Chondrocyte (in vitro differentiated cells): ENCODE results near the gene PIK3R2. TPM values are rescaled to one million over a fixed set of nuclear protein-coding genes. Genes with fewer than 3 reads are reported as not detected.

ENCODE experiments used
- DNase-seq: peaks from one replicate; pipeline ENCODE4 v3.0.0; 2021; ENCODE audit warnings: mixed read lengths, low spot score
- H3K27ac Mint-ChIP-seq: one replicate; pipeline ENCODE4 v1.8.0; 2021; ENCODE audit warnings: mild to moderate bottlenecking, moderate library complexity, mixed read lengths; ENCODE audit not compliant: unreplicated experiment
- H3K27me3 Mint-ChIP-seq: 2 replicates; pipeline ENCODE4 v1.8.0; 2021; ENCODE audit warnings: low read depth, mixed read lengths
- H3K36me3 Mint-ChIP-seq: 2 replicates; pipeline ENCODE4 v1.8.0; 2021; ENCODE audit warnings: low read depth, mixed read lengths
- H3K4me1 Mint-ChIP-seq: 2 replicates; pipeline ENCODE4 v1.8.0; 2021; ENCODE audit warnings: low read depth, mild to moderate bottlenecking, mixed read lengths
- H3K4me3 Mint-ChIP-seq: one replicate; pipeline ENCODE4 v1.8.0; 2021; ENCODE audit warnings: mild to moderate bottlenecking, moderate library complexity, mixed read lengths; ENCODE audit not compliant: unreplicated experiment
- H3K9me3 Mint-ChIP-seq: 2 replicates; pipeline ENCODE4 v1.8.0; 2021; ENCODE audit warnings: low read depth, mixed read lengths
- CTCF ChIP-seq: fragments of 200-600 bp; sonication (generic); IDR thresholded peaks from 2 replicates; pipeline ENCODE4 v1.5.0; 2021; ENCODE audit warnings: antibody characterized with exemption, mild to moderate bottlenecking, moderate library complexity
- total RNA-seq: library from RNA; stranded (reverse); gene quantifications from 3 replicates; pipeline ENCODE4 v1.2.1, GENCODE V29; 2021

The PIK3R2 gene
- total RNA-seq, 1 donor from 2014 or later = 73.1 TPM

GRCh38 chr19:18171605-18172327 lies 18.8 kb downstream of the PIK3R2 start:
- H3K4me3 Mint-ChIP-seq = no peak overlapping the region
- no peaks in the 10 kb centered on the region for H3K9me3 Mint-ChIP-seq
- no peak overlapping the region for H3K27ac Mint-ChIP-seq
- H3K27me3 Mint-ChIP-seq = peaks cover 7% of the 10 kb centered on the region
- H3K4me1 Mint-ChIP-seq = peaks cover 8% of the 10 kb centered on the region
- no peak for DNase-seq
- TF ChIP-seq CTCF = no peak
- peaks cover 19% of the 10 kb centered on the region for H3K36me3 Mint-ChIP-seq

DNA sequence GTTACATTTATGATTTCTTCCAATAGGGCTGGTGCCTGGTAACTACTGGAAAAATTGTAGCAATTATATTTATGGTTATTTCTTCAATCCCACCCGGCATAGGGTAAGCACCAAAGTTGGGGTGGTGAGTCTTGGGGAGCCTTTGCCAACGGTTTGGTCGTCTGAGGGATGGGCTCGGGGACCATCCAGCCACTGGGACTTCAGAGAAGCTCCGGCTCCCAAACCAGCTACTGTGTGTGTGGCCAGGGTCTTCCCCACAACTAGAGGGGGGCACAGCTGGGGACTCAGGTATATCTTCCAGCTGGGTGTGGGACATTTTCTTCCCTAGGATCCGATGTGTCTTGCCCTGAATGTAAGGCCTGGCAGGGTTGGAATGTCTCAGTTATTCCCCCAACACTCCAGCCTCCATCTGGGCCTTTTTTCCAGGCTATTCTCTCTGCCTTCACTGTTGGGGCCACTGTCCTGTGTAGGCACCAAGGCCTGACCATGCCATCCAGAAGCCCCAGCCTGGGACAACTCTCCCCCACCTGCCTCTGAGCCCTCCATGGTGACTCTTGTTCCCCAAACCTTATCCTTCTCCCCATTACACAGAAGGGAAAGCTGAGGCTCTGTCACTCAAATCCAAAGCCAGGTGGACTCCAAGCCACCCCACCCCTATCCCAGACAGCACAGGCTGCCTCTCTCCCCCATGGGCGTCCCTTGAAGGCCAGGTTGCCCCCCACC lies 19.5 kb downstream of the PIK3R2 start:
- DNase-seq = no peak
- Mint-ChIP-seq H3K4me3 (no peak overlapping the region), H3K27ac (no peak overlapping the region), H3K4me1 (peaks cover 8% of the 10 kb centered on the region), H3K36me3 (peaks cover 15% of the 10 kb centered on the region), H3K9me3 (no peaks in the 10 kb centered on the region), H3K27me3 (peaks cover 7% of the 10 kb centered on the region)
- no peak for TF ChIP-seq CTCF

DNA sequence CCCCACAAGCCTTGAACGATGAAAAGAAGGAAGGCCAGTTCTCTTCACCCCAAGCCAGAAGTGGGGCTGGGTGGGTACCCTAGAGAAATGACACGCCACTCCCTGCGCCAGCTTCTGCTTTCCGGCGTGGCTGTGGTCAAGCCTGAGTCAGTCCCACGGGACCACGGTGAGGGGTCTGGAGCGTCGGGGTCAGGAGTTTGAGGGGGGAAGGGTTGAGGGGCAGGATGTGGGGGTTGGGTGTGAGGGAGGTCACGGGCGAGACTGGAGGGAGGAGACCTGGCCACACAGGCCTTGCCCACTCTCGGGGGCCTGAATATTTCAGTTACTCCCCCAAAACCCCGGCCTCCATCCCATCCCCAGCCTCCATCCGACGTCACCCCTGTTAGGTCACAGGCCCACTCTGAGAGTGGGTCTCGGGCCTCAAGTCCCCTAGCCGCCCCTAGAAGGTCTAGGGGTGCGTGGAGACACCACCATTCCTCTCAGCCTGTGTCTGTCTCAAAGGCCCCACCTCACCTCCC lies 20.1 kb downstream of the PIK3R2 start:
- Mint-ChIP-seq H3K36me3 (peaks cover 11% of the 10 kb centered on the region), H3K27ac (no peak overlapping the region), H3K27me3 (peaks cover 7% of the 10 kb centered on the region), H3K9me3 (no peaks in the 10 kb centered on the region), H3K4me1 (peaks cover 8% of the 10 kb centered on the region), H3K4me3 (peak overlapping the region; percentile 77)
- TF ChIP-seq CTCF = no peak
- no peak for DNase-seq

DNA sequence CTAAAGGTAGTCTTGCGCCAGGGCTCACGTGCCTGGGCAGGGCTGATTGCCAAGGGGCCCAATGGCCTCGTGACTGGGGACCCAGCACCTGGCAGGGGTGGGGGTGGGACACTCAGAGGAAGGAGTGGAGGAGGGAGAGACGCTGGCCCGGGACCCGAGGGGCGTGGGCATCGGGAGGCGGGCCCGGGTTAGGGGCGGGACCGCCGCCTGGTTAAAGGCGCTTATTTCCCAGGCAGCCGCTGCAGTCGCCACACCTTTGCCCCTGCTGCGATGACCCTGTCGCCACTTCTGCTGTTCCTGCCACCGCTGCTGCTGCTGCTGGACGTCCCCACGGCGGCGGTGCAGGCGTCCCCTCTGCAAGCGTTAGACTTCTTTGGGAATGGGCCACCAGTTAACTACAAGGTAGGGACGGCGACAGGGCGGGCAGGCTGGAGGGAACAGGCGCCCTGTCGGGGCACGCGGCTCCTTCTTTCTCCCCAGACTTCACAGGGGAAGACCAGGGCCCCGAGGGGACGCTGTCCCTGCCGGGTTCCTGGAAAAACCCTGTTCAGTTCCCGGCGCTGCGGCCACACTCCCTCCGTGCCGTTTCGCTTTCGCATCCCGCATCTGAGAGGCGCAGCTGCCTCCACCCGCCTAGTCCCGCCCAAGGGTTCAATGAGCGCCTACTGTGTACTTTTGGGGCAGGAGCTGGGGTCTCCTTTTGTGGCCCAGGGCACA lies 20.8 kb downstream of the PIK3R2 start, which contains the start of gene IFI30:
TSS of gene IFI30 (plus strand) at position 242 of the 717 bp plus-strand sequence. CDS start at position 271, 29 bp downstream.
- peaks cover 8% of the 10 kb centered on the region for H3K4me1 Mint-ChIP-seq
- H3K27me3 Mint-ChIP-seq = peaks cover 7% of the 10 kb centered on the region
- TF ChIP-seq CTCF = peak; percentile 19
- DNase-seq = no peak
- peaks cover 8% of the 10 kb centered on the region for H3K36me3 Mint-ChIP-seq
- no peak within 1 kb of the TSS for H3K27ac Mint-ChIP-seq
- peak within 1 kb of the TSS; percentile 77 for H3K4me3 Mint-ChIP-seq
- H3K9me3 Mint-ChIP-seq = no peaks in the 10 kb centered on the region

DNA sequence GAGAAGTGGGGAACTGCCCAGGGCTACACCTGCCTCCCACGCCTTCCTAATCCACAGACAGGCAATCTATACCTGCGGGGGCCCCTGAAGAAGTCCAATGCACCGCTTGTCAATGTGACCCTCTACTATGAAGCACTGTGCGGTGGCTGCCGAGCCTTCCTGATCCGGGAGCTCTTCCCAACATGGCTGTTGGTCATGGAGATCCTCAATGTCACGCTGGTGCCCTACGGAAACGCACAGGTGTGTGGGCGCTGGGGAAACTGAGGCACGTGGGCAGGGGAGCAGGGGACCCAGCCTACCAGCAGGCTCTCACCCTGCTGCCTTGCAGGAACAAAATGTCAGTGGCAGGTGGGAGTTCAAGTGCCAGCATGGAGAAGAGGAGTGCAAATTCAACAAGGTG lies 22.0 kb downstream of the PIK3R2 start:
- H3K27me3 Mint-ChIP-seq = peaks cover 7% of the 10 kb centered on the region
- no peak overlapping the region for H3K27ac Mint-ChIP-seq
- peaks cover 8% of the 10 kb centered on the region for H3K4me1 Mint-ChIP-seq
- DNase-seq = no peak
- no peak overlapping the region for H3K4me3 Mint-ChIP-seq
- no peak for TF ChIP-seq CTCF
- H3K36me3 Mint-ChIP-seq = peaks cover 6% of the 10 kb centered on the region
- no peaks in the 10 kb centered on the region for H3K9me3 Mint-ChIP-seq
